KMS-11 (cell line): ENCODE data around the gene GREB1L.
A peak's percentile ranks its signal among the peaks of the same experiment; 100 is the strongest.

Experiments
- H2AFZ ChIP-seq: fragments of 200-600 bp; sonication (generic); 2 replicates; pipeline ENCODE4 v1.6.1; 2016; ENCODE audit warnings: antibody characterized with exemption, mixed run types, low read depth
- H3K27ac ChIP-seq: fragments of 200-600 bp; sonication (generic); 2 replicates; pipeline ENCODE4 v1.6.1; 2016; ENCODE audit warnings: mild to moderate bottlenecking, mixed run types
- H3K27me3 ChIP-seq: fragments of 200-600 bp; sonication (generic); 2 replicates; pipeline ENCODE4 v1.6.1; 2017; ENCODE audit warnings: mild to moderate bottlenecking, low read depth, mixed run types, moderate library complexity; ENCODE audit not compliant: insufficient read depth
- H3K36me3 ChIP-seq: fragments of 200-600 bp; sonication (generic); 2 replicates; pipeline ENCODE4 v1.6.1; 2017; ENCODE audit warnings: mild to moderate bottlenecking, mixed run types; ENCODE audit not compliant: insufficient read depth
- H3K4me1 ChIP-seq: fragments of 200-600 bp; sonication (generic); 2 replicates; pipeline ENCODE4 v1.6.1; 2016; ENCODE audit warnings: mild to moderate bottlenecking, low read depth, mixed run types; ENCODE audit not compliant: poor library complexity, severe bottlenecking
- H3K4me2 ChIP-seq: fragments of 200-600 bp; sonication (generic); 2 replicates; pipeline ENCODE4 v1.7.0; 2016; ENCODE audit warnings: mild to moderate bottlenecking, mixed run types
- H3K4me3 ChIP-seq: fragments of 200-600 bp; sonication (generic); IDR thresholded peaks from 2 replicates; pipeline ENCODE4 v1.6.1; 2017; ENCODE audit warnings: low read depth, low read length, mixed read lengths; ENCODE audit not compliant: insufficient read depth
- H3K79me2 ChIP-seq: fragments of 200-600 bp; sonication (generic); 2 replicates; pipeline ENCODE4 v1.6.1; 2016; ENCODE audit warnings: low read depth, mixed run types; ENCODE audit not compliant: insufficient read depth
- H3K9ac ChIP-seq: fragments of 200-600 bp; sonication (generic); 2 replicates; pipeline ENCODE4 v1.6.1; 2016; ENCODE audit warnings: mild to moderate bottlenecking, mixed run types
- H4K20me1 ChIP-seq: fragments of 200-600 bp; sonication (generic); 2 replicates; pipeline ENCODE4 v1.6.1; 2016; ENCODE audit warnings: mild to moderate bottlenecking, mixed run types; ENCODE audit not compliant: insufficient read depth
- CTCF ChIP-seq: fragments of 200-600 bp; sonication (generic); conservative IDR thresholded peaks from 2 replicates; pipeline ENCODE4 v1.6.1; 2017; ENCODE audit warnings: low read depth, mild to moderate bottlenecking, antibody characterized with exemption, low read length, moderate library complexity, mixed read lengths

GREB1L gene

GRCh38 chr18:21241301-21242048, 557 bp upstream of the GREB1L start:
- no peak overlapping the region for H3K9ac ChIP-seq
- H3K79me2 ChIP-seq = no peaks in the 10 kb centered on the region
- peak overlapping the region; percentile 18; the same call in 1 of the 2 replicates for H2AFZ ChIP-seq
- H3K27ac ChIP-seq = no peak overlapping the region
- no peak overlapping the region for H3K4me3 ChIP-seq
- H3K27me3 ChIP-seq = no peaks in the 10 kb centered on the region
- H4K20me1 ChIP-seq = no peaks in the 10 kb centered on the region
- H3K36me3 ChIP-seq = no peaks in the 10 kb centered on the region
- H3K4me2 ChIP-seq = no peak overlapping the region
- TF ChIP-seq CTCF = no peak
- H3K4me1 ChIP-seq = no peaks in the 10 kb centered on the region

- Histone ChIP-seq H3K27ac (no peak overlapping the region), H3K9ac (no peak overlapping the region), H3K4me3 (no peak overlapping the region), H3K4me1 (no peaks in the 10 kb centered on the region), H3K36me3 (no peaks in the 10 kb centered on the region), H3K4me2 (peak overlapping the region; percentile 45; the same call in 1 of the 2 replicates), H2AFZ (peak overlapping the region; percentile 98), H4K20me1 (no peaks in the 10 kb centered on the region), H3K27me3 (no peaks in the 10 kb centered on the region), H3K79me2 (no peaks in the 10 kb centered on the region)
- TF ChIP-seq CTCF = no peak
These were observed 859 bp downstream of the GREB1L start for GRCh38 chr18:21242780-21243401.

GRCh38 chr18:21254576-21254975, 12.5 kb downstream of the GREB1L start:
- TF ChIP-seq CTCF = no peak
- Histone ChIP-seq H3K4me1 (no peaks in the 10 kb centered on the region), H3K27me3 (no peaks in the 10 kb centered on the region), H3K4me2 (no peak overlapping the region), H3K27ac (no peak overlapping the region), H3K79me2 (no peaks in the 10 kb centered on the region), H3K36me3 (no peaks in the 10 kb centered on the region), H3K4me3 (no peak overlapping the region), H4K20me1 (no peaks in the 10 kb centered on the region), H2AFZ (no peak overlapping the region), H3K9ac (no peak overlapping the region)

- no peak overlapping the region for H2AFZ ChIP-seq
- no peak overlapping the region for H3K27ac ChIP-seq
- no peaks in the 10 kb centered on the region for H4K20me1 ChIP-seq
- H3K27me3 ChIP-seq = no peaks in the 10 kb centered on the region
- H3K36me3 ChIP-seq = no peaks in the 10 kb centered on the region
- no peak overlapping the region for H3K9ac ChIP-seq
- TF ChIP-seq CTCF = no peak
- no peak overlapping the region for H3K4me3 ChIP-seq
- H3K79me2 ChIP-seq = no peaks in the 10 kb centered on the region
- H3K4me2 ChIP-seq = no peak overlapping the region
- H3K4me1 ChIP-seq = no peaks in the 10 kb centered on the region
These were observed 13.2 kb downstream of the GREB1L start for GRCh38 chr18:21255211-21255610.
